GM15510 (cell line): ENCODE data around the gene TEF.

Experiments
- POLR2A ChIP-seq: IDR thresholded peaks from 3 replicates; pipeline ENCODE4 v1.6.1; 2011; ENCODE audit warnings: borderline replicate concordance; ENCODE audit not compliant: insufficient read length; ENCODE audit errors: extremely low read depth

Gene TEF

DNA sequence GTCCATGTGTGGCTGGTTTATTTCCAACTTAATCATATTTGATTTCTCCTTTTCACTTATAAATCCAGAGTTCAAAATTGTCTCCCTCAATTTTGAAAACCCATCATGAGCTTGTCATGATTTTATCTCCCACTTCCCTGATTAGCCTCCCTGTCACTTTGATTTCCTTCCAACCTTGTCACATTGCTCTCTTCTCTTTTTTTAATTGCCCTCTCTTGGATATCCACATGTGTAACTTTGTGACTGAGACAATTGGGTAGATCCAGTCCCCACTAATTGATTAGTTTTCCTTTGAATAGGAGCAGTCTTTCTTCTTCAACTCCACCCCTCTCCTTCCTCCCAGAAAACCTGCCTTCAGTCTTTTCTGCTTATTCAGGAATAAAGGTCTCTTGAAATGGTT lies 2.4 kb downstream of the TEF start:
- no peak for TF ChIP-seq POLR2A

DNA sequence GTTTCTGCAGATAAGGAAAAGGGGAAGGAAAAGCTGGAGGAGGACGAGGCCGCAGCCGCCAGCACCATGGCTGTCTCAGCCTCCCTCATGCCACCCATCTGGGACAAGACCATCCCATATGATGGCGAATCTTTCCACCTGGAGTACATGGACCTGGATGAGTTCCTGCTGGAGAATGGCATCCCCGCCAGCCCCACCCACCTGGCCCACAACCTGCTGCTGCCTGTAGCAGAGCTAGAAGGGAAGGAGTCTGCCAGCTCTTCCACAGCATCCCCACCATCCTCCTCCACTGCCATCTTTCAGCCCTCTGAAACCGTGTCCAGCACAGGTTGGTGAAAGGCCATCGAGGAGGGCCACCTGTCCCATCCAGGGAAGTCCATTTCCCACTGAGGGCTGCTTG lies 5.6 kb downstream of the TEF start:
- TF ChIP-seq POLR2A, result no peak

DNA sequence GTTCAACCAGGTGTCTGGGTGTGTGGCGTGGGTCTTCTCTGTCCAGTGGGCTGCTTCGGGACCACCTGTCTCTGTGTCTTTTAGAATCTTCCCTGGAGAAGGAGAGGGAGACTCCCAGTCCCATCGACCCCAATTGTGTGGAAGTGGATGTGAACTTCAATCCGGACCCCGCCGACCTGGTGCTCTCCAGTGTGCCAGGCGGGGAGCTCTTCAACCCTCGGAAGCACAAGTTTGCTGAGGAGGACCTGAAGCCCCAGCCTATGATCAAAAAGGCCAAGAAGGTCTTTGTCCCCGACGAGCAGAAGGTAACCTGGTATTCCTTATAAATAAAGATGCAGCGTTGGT lies 12.2 kb downstream of the TEF start:
- no peak for TF ChIP-seq POLR2A

DNA sequence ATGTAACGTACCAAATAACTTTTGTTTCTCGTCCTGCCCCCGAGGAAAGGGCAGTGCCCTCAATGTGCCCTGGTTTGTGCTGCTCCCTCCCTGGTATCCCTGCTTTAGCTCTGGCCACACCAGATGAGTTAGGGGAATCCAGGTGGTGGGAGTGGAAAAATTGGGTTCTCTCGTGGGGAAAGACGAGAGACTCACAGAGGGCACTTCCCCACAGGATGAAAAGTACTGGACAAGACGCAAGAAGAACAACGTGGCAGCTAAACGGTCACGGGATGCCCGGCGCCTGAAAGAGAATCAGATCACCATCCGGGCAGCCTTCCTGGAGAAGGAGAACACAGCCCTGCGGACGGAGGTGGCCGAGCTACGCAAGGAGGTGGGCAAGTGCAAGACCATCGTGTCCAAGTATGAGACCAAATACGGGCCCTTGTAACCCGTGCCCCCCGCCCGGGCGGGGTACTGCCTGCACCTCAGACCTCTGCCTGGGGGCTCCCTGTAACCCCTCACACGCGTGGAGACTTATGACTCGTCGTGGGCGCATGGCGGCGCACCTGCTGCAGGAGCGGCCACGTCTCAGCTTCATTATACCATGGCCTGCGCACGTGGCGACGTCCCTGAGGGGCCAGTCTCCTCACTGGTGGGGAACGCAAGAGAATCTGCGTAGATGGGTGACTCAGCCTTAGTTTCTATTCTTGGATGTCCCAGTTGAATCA lies 13.9 kb downstream of the TEF start:
- no peak for TF ChIP-seq POLR2A

DNA sequence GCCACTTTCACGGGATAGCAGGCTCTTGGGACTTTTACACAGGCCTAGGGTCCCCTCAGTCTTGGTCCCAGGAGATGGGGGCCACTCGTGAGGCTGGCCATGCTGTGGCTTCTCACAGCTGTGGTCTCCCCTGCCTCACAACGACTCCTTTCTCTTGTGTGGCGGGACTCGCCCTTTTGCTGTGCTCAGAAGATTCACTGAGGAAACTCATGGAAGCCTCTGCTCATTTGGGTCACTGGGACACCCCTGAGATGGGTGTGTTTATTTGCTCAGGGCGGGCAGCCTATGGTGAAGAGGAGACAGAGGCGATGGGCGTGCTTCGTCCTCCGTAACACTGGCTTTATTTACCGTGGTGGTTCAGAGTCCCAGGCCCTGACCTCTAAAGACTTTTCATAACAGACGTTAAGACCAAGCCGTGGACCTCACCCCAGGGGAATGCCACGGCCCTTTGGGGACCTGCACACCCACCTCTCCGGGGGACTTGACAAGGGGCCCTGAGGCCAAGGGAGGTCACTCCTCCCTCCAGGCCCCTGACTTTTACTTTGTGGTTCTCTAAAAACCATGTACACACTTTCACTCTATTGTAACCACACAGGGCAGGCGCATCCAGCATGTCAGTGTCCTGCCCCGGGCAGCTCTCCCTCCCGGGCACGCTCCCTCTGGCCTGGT lies 15.5 kb downstream of the TEF start:
- no peak for TF ChIP-seq POLR2A

DNA sequence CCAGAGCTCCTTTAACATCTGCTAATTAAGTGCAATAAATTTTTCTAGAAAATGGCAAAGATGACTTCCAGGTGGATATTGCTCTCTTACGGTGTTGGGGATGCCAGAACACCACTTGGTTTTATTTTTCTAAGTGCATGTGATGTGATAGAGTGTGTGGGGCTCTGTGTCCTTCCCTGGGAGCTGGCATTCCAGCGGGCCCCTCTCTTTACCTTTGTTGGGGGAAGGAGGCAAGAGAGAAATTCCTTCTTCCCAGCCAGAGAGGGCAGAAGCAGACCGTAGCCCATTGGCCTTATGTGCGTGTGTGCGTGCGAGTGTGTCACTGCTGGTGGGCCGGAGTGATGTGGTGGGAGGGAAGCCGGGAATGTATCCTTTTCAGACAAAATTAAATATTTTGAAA lies 17.2 kb downstream of the TEF start:
- TF ChIP-seq POLR2A, result no peak

DNA sequence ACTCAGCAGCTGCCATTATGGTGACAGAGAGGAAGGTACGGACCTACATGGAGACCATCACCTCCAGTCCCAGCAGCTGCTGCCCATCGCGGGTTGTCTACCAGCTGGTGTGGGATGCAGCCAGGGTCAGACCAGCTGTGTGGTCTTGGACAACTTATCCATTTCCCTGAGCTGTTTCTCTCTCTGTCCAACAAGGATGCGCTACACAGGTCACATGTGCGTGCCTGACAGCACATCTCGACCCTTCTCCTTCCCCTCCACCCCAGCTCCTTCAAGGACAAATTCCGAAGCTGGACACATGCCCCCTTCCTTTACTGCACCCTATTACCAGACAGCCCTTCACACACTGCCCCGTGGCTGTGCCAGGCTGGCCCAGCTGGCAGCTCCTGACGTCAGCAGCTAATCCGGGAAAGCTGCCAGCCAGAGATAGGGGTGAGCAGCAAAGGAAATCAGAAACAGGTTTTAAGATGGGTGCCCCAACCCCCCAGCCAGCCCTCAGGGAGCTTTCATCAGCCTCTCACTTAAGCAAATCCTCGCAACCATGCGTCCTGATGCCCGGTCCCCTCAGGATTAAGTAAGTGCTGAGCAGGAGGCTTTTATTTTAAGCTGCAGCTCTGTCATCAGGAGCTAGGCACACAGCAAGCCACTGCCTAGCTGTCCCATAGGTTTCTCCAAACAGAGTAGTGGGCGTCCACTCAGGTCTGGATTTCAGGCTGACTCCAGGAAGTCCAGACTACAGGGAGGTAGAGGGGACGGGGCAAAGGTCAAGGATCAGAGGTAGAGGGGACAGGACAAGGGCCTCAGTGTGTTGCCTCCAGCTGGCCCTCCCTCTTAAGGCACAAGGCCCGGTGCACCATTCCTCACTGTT lies 20.3 kb downstream of the TEF start:
- no peak for TF ChIP-seq POLR2A

DNA sequence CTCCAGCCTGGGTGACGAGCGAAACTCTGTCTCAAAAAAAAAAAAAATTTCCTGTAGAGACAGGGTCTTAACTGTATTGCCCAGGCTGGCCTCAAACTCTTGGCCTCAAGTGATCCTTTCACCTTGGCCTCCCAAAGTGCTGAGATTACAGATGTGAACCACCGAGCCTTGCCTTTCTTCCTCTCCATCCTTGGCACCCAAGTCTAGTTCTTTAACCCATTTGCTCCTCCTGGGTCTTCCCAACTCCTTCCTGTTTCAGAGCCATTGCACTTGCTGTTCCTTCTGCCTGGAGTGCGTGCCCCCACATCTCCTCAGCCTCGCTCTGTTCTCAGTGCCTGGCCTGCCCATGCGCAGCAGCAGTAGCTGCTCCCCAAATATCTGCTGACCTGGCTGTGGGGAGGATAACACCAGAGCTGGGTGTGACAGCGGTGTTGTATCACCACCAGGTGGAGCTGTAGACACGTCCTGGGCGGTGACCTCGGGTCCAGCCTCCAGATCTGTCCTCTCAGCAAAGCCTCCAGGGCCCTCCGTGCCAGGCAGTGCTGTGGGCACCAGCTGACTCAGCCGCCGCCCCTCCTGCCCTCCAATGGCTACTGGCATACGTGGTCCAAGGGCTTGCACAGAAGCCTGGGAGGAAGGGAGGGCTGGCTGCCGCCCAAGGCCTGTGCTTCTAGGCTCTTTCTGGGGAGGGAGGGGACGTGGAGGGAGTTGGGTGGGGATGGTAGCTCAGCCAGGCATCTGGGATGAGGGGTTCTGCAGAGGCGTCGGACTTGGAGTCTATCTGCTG lies 22.0 kb downstream of the TEF start:
- TF ChIP-seq POLR2A, result no peak

DNA sequence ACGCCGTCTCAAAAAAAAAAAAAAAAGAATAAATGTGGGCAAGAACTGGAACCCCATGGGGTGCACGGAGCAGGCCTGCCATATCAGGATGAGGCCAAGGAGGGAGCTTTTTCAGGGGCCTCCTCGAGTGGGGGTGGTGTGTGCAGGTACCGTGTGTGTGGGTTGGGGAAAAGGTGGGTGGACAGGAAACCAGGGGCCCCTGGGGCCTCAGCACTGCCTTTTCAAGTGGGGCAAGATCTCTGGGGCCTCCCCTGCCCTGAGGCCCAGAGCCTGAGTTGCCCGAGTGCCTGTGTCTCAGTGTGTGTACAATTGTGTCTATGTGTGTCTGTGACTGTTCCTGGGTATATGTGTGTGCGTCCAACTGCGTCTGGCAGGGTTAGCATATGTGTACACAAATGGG lies 23.8 kb downstream of the TEF start:
- TF ChIP-seq POLR2A, result peak; percentile 42

DNA sequence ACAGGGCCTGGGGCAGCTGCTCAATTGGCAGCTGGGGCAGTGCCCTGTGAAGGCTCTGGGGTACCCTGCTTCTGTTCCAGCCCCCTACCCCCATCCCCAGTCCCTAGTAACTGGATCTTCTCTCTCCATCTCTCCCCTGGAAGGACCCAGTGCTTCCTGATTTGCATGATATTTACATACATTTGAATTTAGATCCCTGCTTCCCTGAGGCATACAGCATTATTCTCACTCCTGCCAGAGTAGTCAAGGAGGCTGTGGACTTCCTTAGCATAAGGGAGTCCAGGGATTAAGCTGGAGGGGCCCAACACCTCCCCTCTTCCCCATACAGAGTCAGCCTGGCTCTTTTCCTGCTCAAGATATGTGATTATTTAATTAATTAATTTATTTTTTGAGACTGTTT lies 24.7 kb downstream of the TEF start:
- no peak for TF ChIP-seq POLR2A

DNA sequence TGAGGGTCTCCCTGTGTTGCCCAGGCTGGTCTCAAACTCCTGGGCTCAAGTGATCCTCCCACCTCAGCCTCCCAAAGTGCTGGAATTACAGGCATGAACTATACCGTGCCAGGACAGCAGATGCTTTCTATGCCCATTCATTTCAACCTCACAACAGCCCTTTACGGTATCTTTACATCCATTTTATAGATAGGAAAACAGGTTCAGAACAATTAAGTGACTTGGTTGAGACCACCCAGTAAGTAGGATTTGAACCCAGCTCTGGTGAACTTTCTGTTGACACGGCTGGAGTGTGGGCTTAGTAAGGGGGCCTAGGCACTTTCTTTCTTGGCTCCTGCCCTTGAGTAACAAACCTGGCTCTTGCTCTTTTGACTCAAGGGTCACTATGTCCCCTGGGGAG lies 25.7 kb downstream of the TEF start:
- no peak for TF ChIP-seq POLR2A

DNA sequence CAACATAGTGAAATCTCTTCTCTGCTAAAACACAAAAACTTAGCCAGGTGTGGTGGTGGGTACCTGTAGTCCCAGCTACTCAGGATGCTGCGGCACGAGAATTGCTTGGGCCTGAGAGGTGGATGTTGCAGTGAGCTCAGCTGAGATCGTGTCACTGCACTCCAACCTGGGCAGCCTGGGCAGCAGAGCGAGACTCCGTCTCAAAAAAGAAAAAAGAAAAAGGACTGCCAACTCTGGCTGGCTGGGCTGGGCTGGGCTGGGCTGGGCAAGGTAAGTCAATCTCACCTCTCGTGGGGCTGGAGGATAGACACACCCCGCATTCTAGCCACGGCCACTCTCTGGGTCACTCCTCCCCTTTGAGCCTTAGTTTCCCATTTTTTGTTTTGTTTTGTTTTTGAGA lies 26.9 kb downstream of the TEF start:
- TF ChIP-seq POLR2A, result no peak

DNA sequence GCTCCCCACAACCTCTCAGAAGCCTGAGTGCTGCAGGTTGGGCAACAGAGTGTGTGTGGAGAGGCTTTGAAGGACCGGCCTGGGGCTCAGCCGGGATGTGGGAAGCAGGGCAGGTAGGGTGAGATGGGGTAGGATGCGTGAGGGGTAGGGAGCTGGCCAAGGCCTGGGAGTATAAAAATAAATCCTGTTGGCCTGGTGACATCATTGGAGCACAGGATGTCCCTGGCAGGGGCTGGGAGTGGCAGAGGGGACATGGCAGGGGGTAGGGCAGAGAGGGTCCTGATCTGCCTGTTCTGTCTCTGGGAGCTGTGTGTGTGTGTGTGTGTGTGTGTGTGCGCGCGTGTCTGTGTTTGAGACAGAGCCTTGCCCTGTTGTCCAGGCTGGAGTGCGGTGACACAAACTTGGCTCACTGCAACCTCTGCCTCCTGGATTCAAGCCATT lies 28.6 kb downstream of the TEF start:
- TF ChIP-seq POLR2A, result no peak

DNA sequence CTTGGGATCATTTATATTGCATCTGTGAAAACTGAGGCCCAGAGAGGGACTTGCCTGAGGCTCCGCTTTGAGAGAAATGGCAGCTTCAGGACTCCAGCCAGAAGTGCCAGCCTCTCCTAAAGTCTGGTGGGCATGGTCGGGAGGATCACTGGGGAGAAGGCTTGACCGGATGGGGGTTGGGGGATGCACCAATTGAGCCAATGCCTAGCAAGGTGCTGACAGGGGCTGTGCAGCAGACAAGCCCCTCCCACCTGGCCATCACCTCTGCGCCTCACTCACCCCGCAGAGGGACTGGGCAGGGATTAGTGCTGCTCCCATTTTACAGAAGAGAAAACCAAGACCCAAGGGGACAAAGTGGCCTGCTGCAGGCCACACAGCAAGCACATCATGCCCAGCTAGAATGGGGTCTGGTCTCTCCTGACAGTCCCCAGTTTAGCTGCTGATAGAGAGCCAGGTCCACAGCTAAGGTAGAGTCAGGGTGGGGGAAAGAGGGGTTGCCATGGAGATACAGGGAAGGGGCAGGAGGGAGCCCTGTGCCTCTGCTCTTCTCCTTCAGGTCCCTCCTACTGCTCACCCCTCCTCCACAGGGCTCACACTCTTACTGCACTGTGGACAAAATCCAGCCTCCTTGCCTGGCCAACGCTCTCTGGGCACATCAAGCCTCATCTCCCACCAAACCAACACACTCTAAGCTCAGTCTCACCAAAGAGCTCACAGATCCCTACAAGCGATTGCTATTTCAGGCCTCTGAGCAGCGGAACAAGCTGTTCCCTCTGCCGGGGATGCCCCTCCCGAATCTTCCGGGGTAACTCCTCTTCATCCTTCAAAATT lies 29.5 kb downstream of the TEF start:
- TF ChIP-seq POLR2A, result no peak
